ENCODE results near the gene ARHGAP27. TPM values are rescaled to one million over a fixed set of nuclear protein-coding genes. Genes with fewer than 3 reads are reported as not detected.
A peak's percentile ranks its signal among the peaks of the same experiment; 100 is the strongest.

Gene ARHGAP27
- total and polyA plus RNA-seq, 2 of the 4 experiments (the other 2 are of a cell fraction), result under 0.01 to 0.89 TPM

- Histone ChIP-seq H2BK5ac (ENCODE audit: low read depth, low read length, poor library complexity, severe bottlenecking) (peak overlapping the region; percentile 99), H3K9ac (ENCODE audit: low read depth, low read length) (peak overlapping the region; percentile 85), H3K36me3 (ENCODE audit: control insufficient read depth, insufficient read depth, low read length) (no peaks in the 10 kb centered on the region), H4K91ac (ENCODE audit: insufficient read depth, low read depth, low read length) (peak overlapping the region; percentile 100), H3K23ac (ENCODE audit: low read depth, low read length) (peak overlapping the region; percentile 96), H3K56ac (ENCODE audit: extremely low read depth, insufficient read depth, low read length) (peak overlapping the region; percentile 97), H2BK120ac (ENCODE audit: low read depth, low read length) (peak overlapping the region; percentile 100), H3K9me3 (ENCODE audit: control insufficient read depth, insufficient read depth, low read length) (no peaks in the 10 kb centered on the region), H2BK15ac (ENCODE audit: low read depth, low read length) (peak overlapping the region; percentile 99), H2AK9ac (replicated peaks; ENCODE audit: low read depth, low read length, poor library complexity) (peak overlapping the region; percentile 99), H3K4me2 (ENCODE audit: low read depth, low read length) (peak overlapping the region; percentile 64), H2AK5ac (ENCODE audit: low read depth, low read length) (peak overlapping the region; percentile 100), H3K27me3 (ENCODE audit: control insufficient read depth, insufficient read depth, low read length) (no peaks in the 10 kb centered on the region), H3K4ac (ENCODE audit: low read depth, low read length) (peak overlapping the region; percentile 100), H4K20me1 (ENCODE audit: insufficient read depth, low read length) (no peaks in the 10 kb centered on the region), H4K5ac (ENCODE audit: low read depth, low read length) (peak overlapping the region; percentile 99), H4K8ac (ENCODE audit: low read depth in 2 of 2, low read length in 2 of 2) (peak overlapping the region; percentile 99 to 100), H3K27ac (ENCODE audit: insufficient read depth, low read length) (peak overlapping the region; percentile 100), H3K9me1 (ENCODE audit: insufficient read depth, low read length) (peaks cover 20% of the 10 kb centered on the region), H2BK20ac (ENCODE audit: low read depth, low read length) (peak overlapping the region; percentile 99), H3K18ac (ENCODE audit: low read depth, low read length) (peak overlapping the region; percentile 98), H3K14ac (replicated peaks; ENCODE audit: low read depth, low read length) (peak overlapping the region; percentile 99), H3K4me3 (ENCODE audit: insufficient read depth, low read depth, low read length) (peak overlapping the region; percentile 10; the same call in 1 of the 2 replicates), H2AFZ (replicated peaks; ENCODE audit: low read length, poor library complexity) (peak overlapping the region; percentile 79), H3K4me1 (ENCODE audit: control insufficient read depth, insufficient read depth, low read length) (peaks cover 34% of the 10 kb centered on the region), H3K79me1 (ENCODE audit: low read depth in 1 of 2, low read length in 2 of 2) (peaks cover 0 to 15% of the 10 kb centered on the region in 2 experiments; a peak in 1 of 4 replicates)
- in situ Hi-C loops (cut with MboI; ENCODE audit: low sequenced_read_pairs), result loop anchor here (5.0 kb wide), 1 partner anchor 59 kb away; no protein-coding TSS in a partner anchor
- DNase-seq (peak; percentile 96), ATAC-seq (ENCODE audit: low read depth) (peak; percentile 90)
- POLR2A ChIA-PET (ENCODE audit: unreplicated experiment), result interaction anchor here (0.6 kb wide), 1 partner anchor 12 kb away, joined by 3 read pairs; no protein-coding TSS in a partner anchor
- CTCF ChIA-PET, result interaction anchor here (1.1 to 1.2 kb wide), 3 partner anchors 55 to 136 kb away, joined by 3 to 4 read pairs (median 3); partner anchors contain the start of gene MAP3K14
- BruUV-seq (replicated peaks), result no TSS peak
- dilution Hi-C loops (cut with HindIII; ENCODE audit: low sequenced_read_pairs, unreplicated experiment), result no loop called here
- 0% methylated on average over 11 of the region's 55 CpGs; no CpG with 5 or more reads in 1 of the 2 experiments for WGBS, 2 experiments (ENCODE audit: extremely low coverage in 2 of 2, insufficient read length in 1 of 2)
- intact Hi-C loops (cut with micrococcal nuclease), result no loop called here
- TF ChIP-seq RFX5 (IDR thresholded peaks at IDR 0.05; ENCODE audit: low read depth, low read length), result no peak
- no peak for TF ChIP-seq RCOR1 (IDR thresholded peaks at IDR 0.05; ENCODE audit: insufficient replicate concordance, low read length)
- TF ChIP-seq, protein P1, sequence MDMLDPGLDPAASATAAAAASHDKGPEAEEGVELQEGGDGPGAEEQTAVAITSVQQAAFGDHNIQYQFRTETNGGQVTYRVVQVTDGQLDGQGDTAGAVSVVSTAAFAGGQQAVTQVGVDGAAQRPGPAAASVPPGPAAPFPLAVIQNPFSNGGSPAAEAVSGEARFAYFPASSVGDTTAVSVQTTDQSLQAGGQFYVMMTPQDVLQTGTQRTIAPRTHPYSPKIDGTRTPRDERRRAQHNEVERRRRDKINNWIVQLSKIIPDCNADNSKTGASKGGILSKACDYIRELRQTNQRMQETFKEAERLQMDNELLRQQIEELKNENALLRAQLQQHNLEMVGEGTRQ (IDR thresholded peaks at IDR 0.05; ENCODE audit: low read depth, low read length), result peak; percentile 18; the same call in 1 of the 2 replicates
- TF ChIP-seq MAFK (IDR thresholded peaks at IDR 0.05; ENCODE audit: low read depth, low read length), result 0 out of 2 replicates have a peak, but pooled peaks have one; percentile 2
- peak; percentile 88 for TF ChIP-seq MAZ (IDR thresholded peaks at IDR 0.05; ENCODE audit: borderline replicate concordance, low read depth, low read length)
- TF ChIP-seq FOS (IDR thresholded peaks at IDR 0.05; ENCODE audit: low read depth, low read length), result peak; percentile 96
- no peak for TF ChIP-seq CHD1 (IDR thresholded peaks at IDR 0.05; ENCODE audit: low read depth, low read length)
- peak; percentile 74 for TF ChIP-seq NFE2L2 (IDR thresholded peaks at IDR 0.05; ENCODE audit: low read depth, low read length)
- TF ChIP-seq, protein P2, sequence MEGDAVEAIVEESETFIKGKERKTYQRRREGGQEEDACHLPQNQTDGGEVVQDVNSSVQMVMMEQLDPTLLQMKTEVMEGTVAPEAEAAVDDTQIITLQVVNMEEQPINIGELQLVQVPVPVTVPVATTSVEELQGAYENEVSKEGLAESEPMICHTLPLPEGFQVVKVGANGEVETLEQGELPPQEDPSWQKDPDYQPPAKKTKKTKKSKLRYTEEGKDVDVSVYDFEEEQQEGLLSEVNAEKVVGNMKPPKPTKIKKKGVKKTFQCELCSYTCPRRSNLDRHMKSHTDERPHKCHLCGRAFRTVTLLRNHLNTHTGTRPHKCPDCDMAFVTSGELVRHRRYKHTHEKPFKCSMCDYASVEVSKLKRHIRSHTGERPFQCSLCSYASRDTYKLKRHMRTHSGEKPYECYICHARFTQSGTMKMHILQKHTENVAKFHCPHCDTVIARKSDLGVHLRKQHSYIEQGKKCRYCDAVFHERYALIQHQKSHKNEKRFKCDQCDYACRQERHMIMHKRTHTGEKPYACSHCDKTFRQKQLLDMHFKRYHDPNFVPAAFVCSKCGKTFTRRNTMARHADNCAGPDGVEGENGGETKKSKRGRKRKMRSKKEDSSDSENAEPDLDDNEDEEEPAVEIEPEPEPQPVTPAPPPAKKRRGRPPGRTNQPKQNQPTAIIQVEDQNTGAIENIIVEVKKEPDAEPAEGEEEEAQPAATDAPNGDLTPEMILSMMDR (conservative IDR thresholded peaks at IDR 0.05; ENCODE audit: low read depth, low read length), result no peak
- TF ChIP-seq RAD21 (IDR thresholded peaks at IDR 0.05; ENCODE audit: low read length), result peak; percentile 35; the same call in 1 of the 2 replicates
- TF ChIP-seq MXI1 (IDR thresholded peaks at IDR 0.05; ENCODE audit: borderline replicate concordance, low read depth, low read length), result peak; percentile 75
- TF ChIP-seq CEBPB (IDR thresholded peaks at IDR 0.05; ENCODE audit: low read depth, low read length), result peak; percentile 90
Observed at GRCh38 chr17:45371414-45372324, 61.0 kb downstream of the ARHGAP27 start.

Measured in IMR-90 (cell line).